ENCODE data around the gene NPLOC4. TPM values are rescaled to one million over a fixed set of nuclear protein-coding genes. Genes with fewer than 3 reads are reported as not detected.

The NPLOC4 gene
- total RNA-seq, 1 donor from 2014 or later, result 102 TPM

GRCh38 chr17:81652906-81653771 lies 16.2 kb upstream of the NPLOC4 start:
- H3K27ac Mint-ChIP-seq, result no peak overlapping the region

GRCh38 chr17:81651692-81652091 lies 14.8 kb upstream of the NPLOC4 start:
- DNase-seq (ENCODE audit: low spot score, unreplicated experiment), result no peak
- Mint-ChIP-seq H3K9me3 (ENCODE audit: low read depth) (no peaks in the 10 kb centered on the region), H3K4me3 (ENCODE audit: low read depth) (no peak overlapping the region), H3K27me3 (peaks cover 12% of the 10 kb centered on the region), H3K27ac (no peak overlapping the region), H3K36me3 (ENCODE audit: insufficient read depth) (no peaks in the 10 kb centered on the region), H3K4me1 (ENCODE audit: low read depth) (peaks cover 4% of the 10 kb centered on the region)
- TF ChIP-seq CTCF (IDR thresholded peaks at IDR 0.05; ENCODE audit: unreplicated experiment), result no peak

More at GRCh38 chr17:81652906-81653771, 16.2 kb upstream of the NPLOC4 start:
- H3K27me3 Mint-ChIP-seq, result peaks cover 6% of the 10 kb centered on the region
- no peaks in the 10 kb centered on the region for H3K36me3 Mint-ChIP-seq (ENCODE audit: insufficient read depth)
- no peaks in the 10 kb centered on the region for H3K9me3 Mint-ChIP-seq (ENCODE audit: low read depth)
- TF ChIP-seq CTCF (IDR thresholded peaks at IDR 0.05; ENCODE audit: unreplicated experiment), result no peak
- H3K4me1 Mint-ChIP-seq (ENCODE audit: low read depth), result peaks cover 4% of the 10 kb centered on the region
- H3K4me3 Mint-ChIP-seq (ENCODE audit: low read depth), result no peak overlapping the region
- DNase-seq (ENCODE audit: low spot score, unreplicated experiment), result no peak

- Mint-ChIP-seq H3K27me3 (peaks cover 13% of the 10 kb centered on the region), H3K4me3 (ENCODE audit: low read depth) (no peak overlapping the region), H3K27ac (no peak overlapping the region), H3K4me1 (ENCODE audit: low read depth) (peaks cover 4% of the 10 kb centered on the region), H3K36me3 (ENCODE audit: insufficient read depth) (no peaks in the 10 kb centered on the region), H3K9me3 (ENCODE audit: low read depth) (no peaks in the 10 kb centered on the region)
- no peak for TF ChIP-seq CTCF (IDR thresholded peaks at IDR 0.05; ENCODE audit: unreplicated experiment)
- no peak for DNase-seq (ENCODE audit: low spot score, unreplicated experiment)
Measured at GRCh38 chr17:81650951-81651350, 14.0 kb upstream of the NPLOC4 start.

GRCh38 chr17:81648707-81649085 lies 11.8 kb upstream of the NPLOC4 start:
- Mint-ChIP-seq H3K27me3 (peaks cover 13% of the 10 kb centered on the region), H3K4me1 (ENCODE audit: low read depth) (peaks cover 4% of the 10 kb centered on the region), H3K27ac (no peak overlapping the region), H3K9me3 (ENCODE audit: low read depth) (no peaks in the 10 kb centered on the region), H3K4me3 (ENCODE audit: low read depth) (no peak overlapping the region), H3K36me3 (ENCODE audit: insufficient read depth) (no peaks in the 10 kb centered on the region)
- no peak for DNase-seq (ENCODE audit: low spot score, unreplicated experiment)
- no peak for TF ChIP-seq CTCF (IDR thresholded peaks at IDR 0.05; ENCODE audit: unreplicated experiment)

- no peak overlapping the region for H3K27ac Mint-ChIP-seq
- TF ChIP-seq CTCF (IDR thresholded peaks at IDR 0.05; ENCODE audit: unreplicated experiment), result no peak
- H3K27me3 Mint-ChIP-seq, result peaks cover 10% of the 10 kb centered on the region
- DNase-seq (ENCODE audit: low spot score, unreplicated experiment), result no peak
- H3K4me1 Mint-ChIP-seq (ENCODE audit: low read depth), result peaks cover 1% of the 10 kb centered on the region
- H3K4me3 Mint-ChIP-seq (ENCODE audit: low read depth), result no peak overlapping the region
- no peaks in the 10 kb centered on the region for H3K9me3 Mint-ChIP-seq (ENCODE audit: low read depth)
- no peaks in the 10 kb centered on the region for H3K36me3 Mint-ChIP-seq (ENCODE audit: insufficient read depth)
Measured at GRCh38 chr17:81648013-81648706, 11.2 kb upstream of the NPLOC4 start.

Data from progenitor cell of endocrine pancreas (in vitro differentiated cells).